8988T (cell line): ENCODE results near the gene SMARCE1.
"Not testable (repeated sequence)": the region's sequence is repeated elsewhere in the genome, so short reads cannot be mapped to it uniquely, and the experiment has no call there.

ENCODE experiments used
- DNase-seq: peaks from one replicate; pipeline ENCODE4 v3.0.0; 2011

The SMARCE1 gene

GRCh38 chr17:40608061-40608581, 39.5 kb downstream of the SMARCE1 start:
- no peak for DNase-seq

DNA sequence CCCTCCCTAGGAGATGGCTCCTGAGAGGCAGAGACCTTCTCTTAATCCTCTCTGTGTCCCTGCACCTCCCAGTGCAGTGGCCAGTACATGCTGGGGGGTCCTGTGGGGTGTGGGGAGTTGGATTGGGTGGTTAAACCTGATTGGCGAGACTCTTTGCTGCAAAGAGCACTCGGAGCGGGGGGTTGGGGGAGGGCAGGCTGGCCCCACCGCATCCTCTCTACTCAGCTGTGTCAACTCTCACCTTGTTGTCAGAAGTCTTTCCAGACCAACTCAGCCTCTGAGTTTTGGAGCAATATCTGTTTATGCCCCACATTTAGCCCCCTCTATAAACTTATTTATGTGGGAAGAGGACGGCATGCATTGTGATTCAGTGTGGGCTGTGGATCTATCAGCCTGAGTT, 40.0 kb downstream of the SMARCE1 start:
- no peak for DNase-seq

DNA sequence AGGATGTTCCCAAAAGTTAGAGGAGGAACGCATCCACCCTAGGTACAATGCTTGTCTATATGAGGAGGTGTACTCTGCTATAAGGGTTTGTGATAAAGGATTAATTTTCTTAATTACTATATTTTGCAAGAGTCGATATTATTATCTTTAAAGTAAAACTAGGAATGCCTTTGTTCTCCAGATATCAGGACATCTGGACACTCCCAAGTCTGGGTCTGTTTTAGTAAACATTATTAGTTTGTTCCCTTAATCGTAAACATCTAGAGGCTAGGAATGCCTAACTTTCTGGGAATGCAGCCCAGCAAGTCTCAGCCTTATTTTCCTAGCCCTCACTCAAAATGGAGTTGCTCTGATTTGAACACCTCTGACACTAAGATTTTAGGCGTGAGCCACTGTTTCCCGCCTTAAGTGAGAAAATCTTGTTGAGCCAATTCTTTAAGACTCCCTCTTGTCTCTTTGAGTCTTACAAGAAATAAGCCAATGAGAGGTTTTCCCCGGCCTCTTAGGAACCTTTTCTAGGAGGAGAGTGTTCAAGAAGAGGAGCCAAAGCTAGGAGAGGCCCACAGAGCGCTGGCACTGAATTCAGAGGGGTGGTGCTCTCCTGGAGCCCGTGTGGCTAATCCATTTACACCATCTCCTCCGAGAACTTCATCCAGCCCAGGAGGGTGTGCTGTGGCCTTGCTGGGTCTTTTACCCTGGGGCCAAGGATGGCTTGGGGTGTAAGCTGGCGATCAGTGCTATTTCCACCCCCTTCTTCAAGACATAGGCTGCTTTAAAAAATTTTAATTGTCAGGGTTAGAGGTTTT, 40.9 kb downstream of the SMARCE1 start:
- no peak for DNase-seq

DNA sequence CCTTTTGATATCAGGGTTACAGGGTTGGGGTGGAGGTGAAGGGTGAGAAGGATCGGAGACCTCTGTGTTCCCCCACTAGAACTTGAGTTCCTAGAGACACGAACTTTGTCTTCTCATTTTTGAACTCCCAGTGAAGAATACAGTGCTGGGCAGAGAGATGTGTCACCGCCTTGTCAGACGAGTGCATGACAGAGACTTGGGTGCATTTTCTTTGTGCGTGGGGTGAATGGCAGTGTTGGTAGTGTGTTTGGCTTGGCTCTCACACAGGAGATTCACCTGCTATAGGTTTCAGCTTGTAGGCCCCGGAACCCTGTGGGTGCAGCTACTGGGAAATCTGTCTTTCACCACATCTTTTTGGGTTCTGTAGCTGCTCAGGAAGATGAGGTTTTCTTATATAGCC, 42.3 kb downstream of the SMARCE1 start:
- DNase-seq: no peak

GRCh38 chr17:40604327-40605080, 43.1 kb downstream of the SMARCE1 start:
- no peak for DNase-seq

GRCh38 chr17:40602445-40603443, 44.9 kb downstream of the SMARCE1 start:
- no peak for DNase-seq

GRCh38 chr17:40600486-40601046, 47.1 kb downstream of the SMARCE1 start:
- DNase-seq: no peak

DNA sequence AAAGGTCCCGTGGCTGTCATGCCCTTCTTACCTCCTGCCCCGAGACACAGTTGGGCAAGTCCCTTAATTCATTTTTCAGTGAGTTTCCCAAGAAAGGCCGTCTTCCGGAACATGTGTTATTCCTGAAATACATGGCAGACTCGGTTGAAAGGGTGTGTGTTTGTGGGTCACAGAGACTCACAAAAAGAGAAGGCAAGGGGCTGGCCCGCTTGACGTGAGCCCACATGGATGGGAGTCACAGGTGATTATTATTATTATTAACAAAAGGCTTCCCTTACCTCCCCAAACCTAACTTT, 48.2 kb downstream of the SMARCE1 start:
- no peak for DNase-seq

- DNase-seq: no peak
These were observed 48.8 kb downstream of the SMARCE1 start for GRCh38 chr17:40598619-40599467.

- no peak for DNase-seq
These were observed 49.4 kb downstream of the SMARCE1 start for GRCh38 chr17:40598301-40598618.

DNA sequence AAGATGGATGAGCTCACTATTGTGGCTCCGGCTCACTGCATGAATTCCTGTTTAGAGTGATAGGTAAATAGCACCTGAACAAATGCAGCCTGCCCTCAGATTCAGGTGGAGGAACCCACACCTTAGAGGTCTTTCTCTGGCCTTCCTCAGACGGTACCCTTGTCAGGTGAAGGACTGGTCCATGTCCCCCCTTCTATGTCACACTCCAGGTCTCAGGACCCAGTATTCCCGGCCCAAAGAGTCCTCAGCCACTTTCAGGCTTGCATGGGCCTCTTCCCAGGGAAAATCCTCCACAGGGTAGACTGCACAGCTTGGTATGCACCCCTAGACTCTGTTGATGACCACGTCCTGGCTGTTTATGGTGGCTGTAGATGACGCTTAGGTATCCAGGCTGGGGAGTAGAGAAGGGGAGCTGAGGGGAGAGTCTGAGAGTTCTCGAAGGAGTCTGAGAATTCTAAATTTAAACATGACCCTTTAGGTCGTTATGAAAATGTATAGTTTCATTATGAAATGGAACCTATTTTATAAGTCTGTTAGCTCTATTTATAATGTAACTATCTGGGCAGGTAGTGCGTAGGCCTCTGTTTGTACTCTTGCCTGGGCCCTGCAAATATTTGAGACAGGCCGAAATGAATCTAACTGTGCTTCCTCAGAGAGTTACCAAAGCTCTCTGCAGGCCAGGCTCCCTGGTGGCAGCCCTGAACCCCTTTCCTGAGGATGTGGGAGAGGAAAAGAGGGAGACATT, 49.9 kb downstream of the SMARCE1 start:
- no peak for DNase-seq

- no peak for DNase-seq
These were observed 50.5 kb downstream of the SMARCE1 start for GRCh38 chr17:40597156-40597555.

DNA sequence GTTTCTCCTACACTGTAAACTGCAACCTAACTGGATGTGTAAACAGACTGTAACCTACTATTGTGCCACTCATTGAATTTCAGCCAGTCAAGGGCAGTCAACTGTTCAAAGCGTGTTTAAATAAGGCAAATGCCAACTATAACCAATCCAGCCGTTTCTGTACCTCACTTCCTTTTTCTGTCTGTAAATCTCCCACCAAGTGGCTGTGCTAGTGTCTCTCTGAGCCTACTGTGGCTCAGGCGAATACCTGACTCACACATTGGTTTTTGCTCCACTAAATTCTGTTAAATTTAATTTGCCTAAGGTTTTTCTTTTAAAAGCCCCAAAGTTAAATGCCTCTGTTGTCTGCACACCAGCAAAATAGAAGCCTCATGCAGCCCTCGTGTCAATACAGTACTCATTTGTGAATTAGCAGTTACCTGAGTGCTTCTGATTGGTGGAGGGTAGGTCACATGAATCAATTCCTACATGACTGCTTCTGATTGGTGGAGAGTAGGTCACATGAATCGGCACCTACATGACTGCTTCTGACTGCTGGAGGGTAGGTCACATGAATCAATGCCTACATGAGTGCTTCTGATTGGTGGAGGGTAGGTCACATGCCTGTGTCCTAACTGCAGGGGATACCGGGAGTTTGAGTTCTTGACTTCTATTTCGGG, 51.2 kb downstream of the SMARCE1 start:
- DNase-seq: no peak

DNA sequence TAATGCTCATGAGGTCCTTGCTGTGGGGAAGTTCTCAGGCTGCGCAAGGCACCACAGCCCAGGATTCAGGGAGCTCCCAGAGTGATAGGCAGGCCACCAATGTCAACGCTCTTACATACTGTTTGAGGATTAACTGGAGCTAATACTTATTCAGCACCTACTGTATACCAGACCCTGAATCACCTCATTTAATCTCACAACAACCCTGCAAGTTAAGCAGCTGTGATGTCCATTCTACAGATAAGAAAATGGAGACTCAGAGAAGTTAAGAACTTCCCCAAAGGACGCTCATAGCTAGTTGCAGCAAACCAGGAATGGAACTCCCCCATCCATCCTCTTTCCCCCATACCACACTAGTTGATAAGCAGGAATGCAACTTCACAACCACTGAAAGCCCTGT, 56.9 kb downstream of the SMARCE1 start:
- no peak for DNase-seq

DNA sequence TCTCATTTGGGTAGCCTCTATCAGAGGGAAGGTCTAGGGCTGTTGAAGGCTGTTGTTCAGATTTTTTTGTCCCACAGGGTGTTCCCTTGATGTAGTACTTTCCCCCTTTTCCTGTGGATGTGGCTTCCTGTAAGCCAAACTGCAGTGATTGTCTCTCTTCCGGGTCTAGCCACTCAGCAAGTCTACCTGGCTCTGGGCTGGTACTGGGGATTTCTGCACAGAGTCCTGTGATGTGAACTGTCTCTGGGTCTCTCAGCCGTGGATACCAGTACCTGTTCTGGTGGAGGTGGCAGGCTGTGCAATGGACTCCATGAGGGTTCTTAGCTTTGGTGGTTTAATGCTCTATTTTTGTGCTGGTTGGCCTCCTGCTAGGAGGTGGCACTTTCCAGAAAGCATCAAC, 59.1 kb downstream of the SMARCE1 start:
- DNase-seq: no peak

GRCh38 chr17:40586264-40586663, 61.4 kb downstream of the SMARCE1 start:
- DNase-seq: not testable (repeated sequence)

- not testable (repeated sequence) for DNase-seq
These were observed 62.7 kb downstream of the SMARCE1 start for GRCh38 chr17:40584950-40585349.

- DNase-seq: no peak
These were observed 65.2 kb downstream of the SMARCE1 start for GRCh38 chr17:40582328-40582901.

GRCh38 chr17:40580140-40580539, 67.5 kb downstream of the SMARCE1 start:
- no peak for DNase-seq

DNA sequence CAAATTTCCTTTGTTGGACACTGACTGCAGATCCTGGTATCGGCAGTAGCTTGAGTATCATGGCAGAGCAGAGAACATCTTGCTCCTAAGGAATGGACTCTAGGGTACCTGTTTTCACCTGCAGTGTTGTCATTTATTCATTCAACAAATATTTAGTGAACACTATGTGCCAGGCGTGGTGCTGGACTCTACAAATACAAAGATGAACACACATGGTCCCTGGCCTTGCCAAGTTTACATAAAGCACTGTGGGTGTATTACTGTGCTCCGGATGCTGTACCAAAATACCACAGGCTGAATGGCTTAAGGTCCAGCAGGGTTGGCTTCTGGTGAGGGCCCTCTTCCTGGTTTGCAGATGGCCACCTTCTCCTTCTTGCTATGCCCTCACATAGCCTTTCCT, 68.1 kb downstream of the SMARCE1 start:
- DNase-seq: no peak
